Globus pallidus (tissue), 1 donor: ENCODE results near the gene THAP10.
"Not testable (repeated sequence)": the region's sequence is repeated elsewhere in the genome, so short reads cannot be mapped to it uniquely, and the experiment has no call there.

ENCODE experiments used
- DNase-seq: peaks from one replicate; pipeline ENCODE4 v3.0.0-alpha.2; 2015; ENCODE audit warnings: low spot score

THAP10 gene

GRCh38 chr15:70892002-70892911 lies at the start of gene THAP10, which contains the start of gene LRRC49:
TSS of gene THAP10 (minus strand) at chr15:70892433. CDS start at chr15:70892272, 161 bp downstream.
TSS of gene LRRC49 (plus strand) at chr15:70892826. CDS start at chr15:70892895, 69 bp downstream.
- peak; percentile 91 for DNase-seq

- DNase-seq, result no peak
Measured at GRCh38 chr15:70936326-70936725, 44.1 kb upstream of the THAP10 start.

- no peak for DNase-seq
Measured at GRCh38 chr15:70935631-70936030, 43.4 kb upstream of the THAP10 start.

GRCh38 chr15:70933411-70933810 lies 41.2 kb upstream of the THAP10 start:
- DNase-seq, result no peak

GRCh38 chr15:70932397-70932796 lies 40.2 kb upstream of the THAP10 start:
- no peak for DNase-seq

- DNase-seq, result no peak
Measured at GRCh38 chr15:70931821-70932220, 39.6 kb upstream of the THAP10 start.

- not testable (repeated sequence) for DNase-seq
Measured at GRCh38 chr15:70926914-70927313, 34.7 kb upstream of the THAP10 start.

GRCh38 chr15:70923311-70924080 lies 31.3 kb upstream of the THAP10 start:
- no peak for DNase-seq

- no peak for DNase-seq
Measured at GRCh38 chr15:70922119-70922518, 29.9 kb upstream of the THAP10 start.

GRCh38 chr15:70920981-70921696 lies 28.9 kb upstream of the THAP10 start:
- DNase-seq, result no peak

- DNase-seq, result no peak
Measured at GRCh38 chr15:70917955-70918354, 25.7 kb upstream of the THAP10 start.

GRCh38 chr15:70916531-70916930 lies 24.3 kb upstream of the THAP10 start:
- no peak for DNase-seq

GRCh38 chr15:70912187-70912586 lies 20.0 kb upstream of the THAP10 start:
- no peak for DNase-seq

- no peak for DNase-seq
Measured at GRCh38 chr15:70910958-70911357, 18.7 kb upstream of the THAP10 start.

GRCh38 chr15:70907784-70908471 lies 15.7 kb upstream of the THAP10 start:
- DNase-seq, result no peak

- no peak for DNase-seq
Measured at GRCh38 chr15:70906842-70907241, 14.6 kb upstream of the THAP10 start.

- no peak for DNase-seq
Measured at GRCh38 chr15:70902107-70902506, 9.9 kb upstream of the THAP10 start.

- no peak for DNase-seq
Measured at GRCh38 chr15:70892912-70893560, 803 bp upstream of the THAP10 start.

- no peak for DNase-seq
Measured at GRCh38 chr15:70882361-70882760, 9.9 kb downstream of the THAP10 start.

- no peak for DNase-seq
Measured at GRCh38 chr15:70880781-70881180, 11.5 kb downstream of the THAP10 start.

- DNase-seq, result no peak
Measured at GRCh38 chr15:70879401-70879800, 12.8 kb downstream of the THAP10 start.
